ENCODE results near the gene GRAMD1C. TPM values are rescaled to one million over a fixed set of nuclear protein-coding genes. Genes with fewer than 3 reads are reported as not detected.

Gene GRAMD1C
- total and polyA plus RNA-seq, 12 donors = 0.37 to 4.7 (median 1.2) TPM

- Histone ChIP-seq H3K36me3 (no peaks in the 10 kb centered on the region), H3K9me3 (no peaks in the 10 kb centered on the region), H3K27me3 (no peaks in the 10 kb centered on the region), H3K27ac (no peak overlapping the region), H3K4me3 (no peak overlapping the region), H3K4me1 (no peaks in the 10 kb centered on the region)
- 49 to 54% methylated on average over 3 of the region's 3 CpGs for WGBS, 2 donors
- no peak for TF ChIP-seq CTCF (IDR thresholded peaks at IDR 0.05)
- DNase-seq = no peak
- intact Hi-C loops (cut with DNase I) = no loop called here
- no peak for ATAC-seq
Measured at GRCh38 chr3:113852506-113852905, 13.9 kb downstream of the GRAMD1C start.

- Histone ChIP-seq H3K4me1 (no peaks in the 10 kb centered on the region), H3K27me3 (no peaks in the 10 kb centered on the region), H3K27ac (no peak overlapping the region), H3K36me3 (no peaks in the 10 kb centered on the region), H3K4me3 (no peak overlapping the region), H3K9me3 (peaks cover 0 to 15% (median 0%) of the 10 kb centered on the region in 11 donors)
- no peak for ATAC-seq
- no peak for DNase-seq
- 86 to 88% methylated on average over 4 of the region's 4 CpGs for WGBS, 2 donors
- TF ChIP-seq CTCF (IDR thresholded peaks at IDR 0.05) = no peak
- intact Hi-C loops (cut with DNase I) = no loop called here
Measured at GRCh38 chr3:113867506-113867905, 28.9 kb downstream of the GRAMD1C start.

GRCh38 chr3:113873293-113873692, 34.7 kb downstream of the GRAMD1C start:
- no peak for ATAC-seq
- no peak for TF ChIP-seq CTCF (IDR thresholded peaks at IDR 0.05)
- 97 to 99% methylated on average over 6 of the region's 6 CpGs for WGBS, 2 donors

GRCh38 chr3:113873814-113874526, 35.4 kb downstream of the GRAMD1C start:
- intact Hi-C loops (cut with DNase I) = no loop called here
- no peaks in the 10 kb centered on the region for H3K9me3 ChIP-seq
- no peaks in the 10 kb centered on the region for H3K4me1 ChIP-seq
- no peak for TF ChIP-seq CTCF (IDR thresholded peaks at IDR 0.05)
- no peak overlapping the region for H3K27ac ChIP-seq
- DNase-seq (no peak), ATAC-seq (no peak)
- 98% methylated on average over 4 of the region's 4 CpGs for WGBS, 2 donors
- H3K27me3 ChIP-seq = no peaks in the 10 kb centered on the region
- H3K36me3 ChIP-seq = no peaks in the 10 kb centered on the region
- H3K4me3 ChIP-seq = no peak overlapping the region

More at GRCh38 chr3:113873293-113873692, 34.7 kb downstream of the GRAMD1C start:
- Histone ChIP-seq H3K9me3 (peaks cover 0 to under 1% (median 0%) of the 10 kb centered on the region in 11 donors), H3K36me3 (no peaks in the 10 kb centered on the region), H3K27me3 (no peaks in the 10 kb centered on the region), H3K4me1 (no peaks in the 10 kb centered on the region), H3K4me3 (no peak overlapping the region), H3K27ac (no peak overlapping the region)
- intact Hi-C loops (cut with DNase I) = no loop called here
- no peak for DNase-seq
